Mesodermal cell (in vitro differentiated cells): ENCODE measurements around the gene TSPAN33. TPM values are rescaled to one million over a fixed set of nuclear protein-coding genes. Genes with fewer than 3 reads are reported as not detected.
A peak's percentile ranks its signal among the peaks of the same experiment; 100 is the strongest.

Experiments used
- H3K27ac ChIP-seq: 2 replicates; pipeline ENCODE4 v1.7.0; 2013; ENCODE audit warnings: mild to moderate bottlenecking, low read depth, low read length, moderate library complexity; ENCODE audit not compliant: severe bottlenecking
- H3K36me3 ChIP-seq: 2 replicates; pipeline ENCODE4 v1.7.1; 2013; ENCODE audit warnings: mild to moderate bottlenecking, low read length, moderate library complexity; ENCODE audit not compliant: control insufficient read depth, insufficient read depth
- H3K4me1 ChIP-seq: one replicate; pipeline ENCODE4 v1.7.1; 2013; ENCODE audit warnings: mild to moderate bottlenecking, low read length; ENCODE audit not compliant: insufficient read depth, control insufficient read depth, poor library complexity, severe bottlenecking
- H3K4me3 ChIP-seq: 2 replicates; pipeline ENCODE4 v1.7.0; 2013; ENCODE audit warnings: low read length, control low read depth, mild to moderate bottlenecking; ENCODE audit not compliant: insufficient read depth, poor library complexity, severe bottlenecking; ENCODE audit errors: extremely low read depth
- H3K9me3 ChIP-seq: 2 replicates; pipeline ENCODE4 v1.7.1; 2013; ENCODE audit warnings: mild to moderate bottlenecking, low read length, moderate library complexity; ENCODE audit not compliant: control insufficient read depth
- WGBS, 2 experiments: methylation state at CpG; one replicate each; pipeline ENCODE4 v1.1.5; 2013; ENCODE audit warnings: missing lambda C conversion rate in 2 of 2; ENCODE audit not compliant: insufficient coverage in 2 of 2; 5-methylcytosine and 5-hydroxymethylcytosine counted together
- polyA plus RNA-seq, 2 experiments: library from polyadenylated mRNA; stranded (reverse); fragments of 50-300 nt; gene quantifications; one replicate each; pipeline ENCODE4 v1.2.3, GENCODE V29; 2013

TSPAN33 gene
- 6.0 TPM for polyA plus RNA-seq (2013, experiment 1 of 2)
- polyA plus RNA-seq (2013, experiment 2 of 2), result 6.0 TPM

GRCh38 chr7:129144095-129144833, at the start of gene TSPAN33:
TSS of gene TSPAN33 (plus strand) at chr7:129144707. CDS start at chr7:129144981, 274 bp downstream.
- no peaks in the 10 kb centered on the region for H3K9me3 ChIP-seq
- no peaks in the 10 kb centered on the region for H3K4me1 ChIP-seq
- H3K36me3 ChIP-seq, result no peaks in the 10 kb centered on the region
- peak within 1 kb of the TSS; percentile 48 for H3K4me3 ChIP-seq
- H3K27ac ChIP-seq, result no peak within 1 kb of the TSS
- WGBS, 2 experiments, result 1 to 3% methylated on average over 29 to 31 of the region's 43 CpGs

- H3K4me3 ChIP-seq, result no peak overlapping the region
- no peaks in the 10 kb centered on the region for H3K9me3 ChIP-seq
- H3K4me1 ChIP-seq, result no peaks in the 10 kb centered on the region
- no peak overlapping the region for H3K27ac ChIP-seq
- no peaks in the 10 kb centered on the region for H3K36me3 ChIP-seq
- 89 to 90% methylated on average over 2 to 5 of the region's 6 CpGs for WGBS, 2 experiments
Observed at GRCh38 chr7:129095258-129095657, 49.2 kb upstream of the TSPAN33 start.

- no peak overlapping the region for H3K27ac ChIP-seq
- no peaks in the 10 kb centered on the region for H3K9me3 ChIP-seq
- no peaks in the 10 kb centered on the region for H3K4me1 ChIP-seq
- no peaks in the 10 kb centered on the region for H3K36me3 ChIP-seq
- no peak overlapping the region for H3K4me3 ChIP-seq
- WGBS, 2 experiments, result 79 to 82% methylated on average over 6 to 7 of the region's 8 CpGs
Observed at GRCh38 chr7:129098409-129099084, 46.0 kb upstream of the TSPAN33 start.

- Histone ChIP-seq H3K4me1 (no peaks in the 10 kb centered on the region), H3K27ac (no peak overlapping the region), H3K9me3 (no peaks in the 10 kb centered on the region), H3K36me3 (no peaks in the 10 kb centered on the region), H3K4me3 (no peak overlapping the region)
- no CpG with 5 or more reads among the region's 2 CpGs for WGBS, 2 experiments
Observed at GRCh38 chr7:129100827-129101166, 43.7 kb upstream of the TSPAN33 start.

GRCh38 chr7:129101746-129102145, 42.8 kb upstream of the TSPAN33 start:
- WGBS, 2 experiments, result 100% methylated on average over 4 of the region's 6 CpGs

GRCh38 chr7:129103561-129104324, 40.8 kb upstream of the TSPAN33 start:
- Histone ChIP-seq H3K4me1 (no peaks in the 10 kb centered on the region), H3K9me3 (no peaks in the 10 kb centered on the region), H3K4me3 (no peak overlapping the region), H3K36me3 (no peaks in the 10 kb centered on the region), H3K27ac (no peak overlapping the region)
- WGBS, 2 experiments, result 83 to 92% methylated on average over 2 to 3 of the region's 4 CpGs

More at GRCh38 chr7:129101746-129102145, 42.8 kb upstream of the TSPAN33 start:
- Histone ChIP-seq H3K4me3 (no peak overlapping the region), H3K9me3 (no peaks in the 10 kb centered on the region), H3K27ac (no peak overlapping the region), H3K4me1 (no peaks in the 10 kb centered on the region), H3K36me3 (no peaks in the 10 kb centered on the region)

- Histone ChIP-seq H3K36me3 (no peaks in the 10 kb centered on the region), H3K9me3 (no peaks in the 10 kb centered on the region), H3K4me3 (no peak overlapping the region), H3K4me1 (no peaks in the 10 kb centered on the region), H3K27ac (no peak overlapping the region)
- 75 to 93% methylated on average over 2 to 3 of the region's 4 CpGs for WGBS, 2 experiments
Observed at GRCh38 chr7:129108581-129108980, 35.9 kb upstream of the TSPAN33 start.

GRCh38 chr7:129110258-129110981, 34.1 kb upstream of the TSPAN33 start:
- Histone ChIP-seq H3K27ac (no peak overlapping the region), H3K9me3 (no peaks in the 10 kb centered on the region), H3K4me1 (no peaks in the 10 kb centered on the region), H3K4me3 (no peak overlapping the region), H3K36me3 (no peaks in the 10 kb centered on the region)
- WGBS, 2 experiments, result 88 to 100% methylated on average over 1 of the region's 1 CpG

GRCh38 chr7:129110982-129111376, 33.5 kb upstream of the TSPAN33 start:
- no peaks in the 10 kb centered on the region for H3K36me3 ChIP-seq
- no peak overlapping the region for H3K4me3 ChIP-seq
- no peaks in the 10 kb centered on the region for H3K9me3 ChIP-seq
- H3K27ac ChIP-seq, result no peak overlapping the region
- no peaks in the 10 kb centered on the region for H3K4me1 ChIP-seq

GRCh38 chr7:129115676-129116075, 28.8 kb upstream of the TSPAN33 start:
- H3K4me1 ChIP-seq, result no peaks in the 10 kb centered on the region
- no peak overlapping the region for H3K4me3 ChIP-seq
- H3K27ac ChIP-seq, result no peak overlapping the region

More at GRCh38 chr7:129115676-129116075, 28.8 kb upstream of the TSPAN33 start:
- H3K36me3 ChIP-seq, result no peaks in the 10 kb centered on the region
- H3K9me3 ChIP-seq, result peaks cover under 1% of the 10 kb centered on the region
